Activated naive CD4-positive, alpha-beta T cell treated with anti-CD3 and anti-CD28 coated beads, Interleukin-2, amount 10 ng/mL, durations not matched to agents 7 days and 5 days (primary cell): ENCODE results near the gene SLC35E2B.
"Not testable (repeated sequence)": the region's sequence is repeated elsewhere in the genome, so short reads cannot be mapped to it uniquely, and the experiment has no call there.

Experiments used
- CTCF ChIA-PET: fragments of 350-600 bp; sonication (Branson Sonifier 250); formaldehyde crosslinking; loops from one replicate; lab custom pipeline; 2021; ENCODE audit warnings: antibody characterized with exemption; lab: Charles Lee
- DNase-seq: peaks from one replicate; pipeline ENCODE4 v3.0.0-alpha.2; 2020
- H3K27ac Mint-ChIP-seq: one replicate; pipeline ENCODE4 v1.8.0; 2021; ENCODE audit warnings: mild to moderate bottlenecking, moderate library complexity, mixed read lengths
- H3K27me3 Mint-ChIP-seq: one replicate; pipeline ENCODE4 v1.8.0; 2021; ENCODE audit warnings: mild to moderate bottlenecking, mixed read lengths
- H3K36me3 Mint-ChIP-seq: one replicate; pipeline ENCODE4 v1.8.0; 2021; ENCODE audit warnings: mixed read lengths
- H3K4me1 Mint-ChIP-seq: one replicate; pipeline ENCODE4 v1.8.0; 2021; ENCODE audit warnings: mixed read lengths
- H3K4me3 Mint-ChIP-seq: one replicate; pipeline ENCODE4 v1.8.0; 2021; ENCODE audit warnings: mild to moderate bottlenecking, moderate library complexity, mixed read lengths
- H3K9me3 Mint-ChIP-seq: one replicate; pipeline ENCODE4 v1.8.0; 2021; ENCODE audit warnings: mixed read lengths

SLC35E2B gene

GRCh38 chr1:1721201-1721600, 28.6 kb upstream of the SLC35E2B start:
- CTCF ChIA-PET = interaction anchor here (1.6 kb wide), 1 partner anchor 185 kb away, joined by 3 read pairs; no protein-coding TSS in a partner anchor
- Mint-ChIP-seq H3K27ac (peak overlapping the region; percentile 37), H3K9me3 (no peaks in the 10 kb centered on the region), H3K4me1 (peaks cover 14% of the 10 kb centered on the region), H3K27me3 (peaks cover 5% of the 10 kb centered on the region), H3K4me3 (no peak overlapping the region), H3K36me3 (peaks cover 30% of the 10 kb centered on the region)
- DNase-seq = no peak

- H3K4me1 Mint-ChIP-seq, H3K27me3 Mint-ChIP-seq, DNase-seq, H3K4me3 Mint-ChIP-seq, H3K27ac Mint-ChIP-seq, CTCF ChIA-PET, H3K9me3 Mint-ChIP-seq: not testable (repeated sequence)
- peaks cover 27% of the 10 kb centered on the region for H3K36me3 Mint-ChIP-seq
Observed at GRCh38 chr1:1715109-1715883, 22.7 kb upstream of the SLC35E2B start.

- H3K27me3 Mint-ChIP-seq, H3K27ac Mint-ChIP-seq, DNase-seq, H3K9me3 Mint-ChIP-seq, H3K4me3 Mint-ChIP-seq, CTCF ChIA-PET, H3K4me1 Mint-ChIP-seq, H3K36me3 Mint-ChIP-seq: not testable (repeated sequence)
Observed at GRCh38 chr1:1707897-1708296, 15.3 kb upstream of the SLC35E2B start.

- H3K4me3 Mint-ChIP-seq, H3K36me3 Mint-ChIP-seq, H3K27me3 Mint-ChIP-seq, H3K9me3 Mint-ChIP-seq, H3K27ac Mint-ChIP-seq, CTCF ChIA-PET, DNase-seq, H3K4me1 Mint-ChIP-seq: not testable (repeated sequence)
Observed at GRCh38 chr1:1707241-1707640, 14.6 kb upstream of the SLC35E2B start.

- DNase-seq, CTCF ChIA-PET, H3K36me3 Mint-ChIP-seq, H3K9me3 Mint-ChIP-seq, H3K27me3 Mint-ChIP-seq, H3K4me3 Mint-ChIP-seq, H3K27ac Mint-ChIP-seq, H3K4me1 Mint-ChIP-seq: not testable (repeated sequence)
Observed at GRCh38 chr1:1705623-1706022, 13.0 kb upstream of the SLC35E2B start.

- H3K36me3 Mint-ChIP-seq, H3K27ac Mint-ChIP-seq, H3K4me1 Mint-ChIP-seq, CTCF ChIA-PET, H3K4me3 Mint-ChIP-seq, H3K27me3 Mint-ChIP-seq, H3K9me3 Mint-ChIP-seq, DNase-seq: not testable (repeated sequence)
Observed at GRCh38 chr1:1704284-1704957, 11.8 kb upstream of the SLC35E2B start.

- H3K27ac Mint-ChIP-seq = no peak overlapping the region
- H3K4me3 Mint-ChIP-seq = no peak overlapping the region
- no peaks in the 10 kb centered on the region for H3K9me3 Mint-ChIP-seq
- CTCF ChIA-PET = no interaction called here
- peaks cover 3% of the 10 kb centered on the region for H3K36me3 Mint-ChIP-seq
- H3K4me1 Mint-ChIP-seq = peaks cover 2% of the 10 kb centered on the region
- peaks cover 4% of the 10 kb centered on the region for H3K27me3 Mint-ChIP-seq
- no peak for DNase-seq
Observed at GRCh38 chr1:1703796-1704195, 11.2 kb upstream of the SLC35E2B start.

GRCh38 chr1:1702506-1702905, 9.9 kb upstream of the SLC35E2B start:
- H3K4me1 Mint-ChIP-seq, CTCF ChIA-PET, H3K36me3 Mint-ChIP-seq: not testable (repeated sequence)

GRCh38 chr1:1700557-1700956, 8.0 kb upstream of the SLC35E2B start:
- H3K4me3 Mint-ChIP-seq, H3K36me3 Mint-ChIP-seq, H3K4me1 Mint-ChIP-seq, H3K27me3 Mint-ChIP-seq, H3K9me3 Mint-ChIP-seq, H3K27ac Mint-ChIP-seq, CTCF ChIA-PET, DNase-seq: not testable (repeated sequence)

More at GRCh38 chr1:1702506-1702905, 9.9 kb upstream of the SLC35E2B start:
- not testable (repeated sequence) for H3K4me3 Mint-ChIP-seq, DNase-seq, H3K27me3 Mint-ChIP-seq, H3K9me3 Mint-ChIP-seq, H3K27ac Mint-ChIP-seq

- H3K4me3 Mint-ChIP-seq, H3K9me3 Mint-ChIP-seq, DNase-seq, H3K4me1 Mint-ChIP-seq, H3K27me3 Mint-ChIP-seq, H3K36me3 Mint-ChIP-seq, CTCF ChIA-PET, H3K27ac Mint-ChIP-seq: not testable (repeated sequence)
Observed at GRCh38 chr1:1700067-1700466, 7.5 kb upstream of the SLC35E2B start.

- CTCF ChIA-PET, H3K27ac Mint-ChIP-seq, DNase-seq, H3K4me1 Mint-ChIP-seq, H3K36me3 Mint-ChIP-seq, H3K9me3 Mint-ChIP-seq, H3K27me3 Mint-ChIP-seq, H3K4me3 Mint-ChIP-seq: not testable (repeated sequence)
Observed at GRCh38 chr1:1699061-1699460, 6.5 kb upstream of the SLC35E2B start.

- H3K36me3 Mint-ChIP-seq, H3K9me3 Mint-ChIP-seq, H3K27me3 Mint-ChIP-seq, H3K4me3 Mint-ChIP-seq, CTCF ChIA-PET, H3K4me1 Mint-ChIP-seq, H3K27ac Mint-ChIP-seq, DNase-seq: not testable (repeated sequence)
Observed at GRCh38 chr1:1697358-1698183, 5.0 kb upstream of the SLC35E2B start.

- H3K4me1 Mint-ChIP-seq, H3K27me3 Mint-ChIP-seq, CTCF ChIA-PET, H3K9me3 Mint-ChIP-seq, DNase-seq, H3K27ac Mint-ChIP-seq, H3K36me3 Mint-ChIP-seq, H3K4me3 Mint-ChIP-seq: not testable (repeated sequence)
Observed at GRCh38 chr1:1696431-1697357, 4.1 kb upstream of the SLC35E2B start.

- Mint-ChIP-seq H3K4me3 (peak overlapping the region; percentile 78), H3K4me1 (peaks cover 19% of the 10 kb centered on the region)
- CTCF ChIA-PET = not testable (repeated sequence)
Observed at GRCh38 chr1:1692324-1692713, 276 bp downstream of the SLC35E2B start.

More at GRCh38 chr1:1692324-1692713, 276 bp downstream of the SLC35E2B start:
- not testable (repeated sequence) for H3K9me3 Mint-ChIP-seq, H3K27me3 Mint-ChIP-seq, H3K36me3 Mint-ChIP-seq
- DNase-seq = peak; percentile 91
- H3K27ac Mint-ChIP-seq = peak overlapping the region; percentile 98
